Dermis microvascular lymphatic vessel endothelial cell (primary cell): ENCODE results near the gene ADARB2. TPM values are rescaled to one million over a fixed set of nuclear protein-coding genes. Genes with fewer than 3 reads are reported as not detected.
"Not testable (repeated sequence)": the region's sequence is repeated elsewhere in the genome, so short reads cannot be mapped to it uniquely, and the experiment has no call there.

Experiments
- DNase-seq, 2 donors: peaks; one replicate each; pipeline versions ENCODE4 v3.0.0 to v3.0.0-alpha.2; 2010; ENCODE audit warnings: low read depth in 2 of 2
- total RNA-seq: library from RNA; depleted of rRNA; stranded (reverse); fragments of >200 nt; gene quantifications from 2 replicates; pipeline ENCODE4 v1.2.1, GENCODE V29; 2014

ADARB2 gene
- total RNA-seq, 1 donor from 2014 or later = not detected

GRCh38 chr10:1468811-1469210 is 268.5 kb downstream of the ADARB2 start:
- no peak for DNase-seq

GRCh38 chr10:1467334-1468076 is 269.8 kb downstream of the ADARB2 start:
- DNase-seq = no peak

GRCh38 chr10:1465993-1466764 is 271.1 kb downstream of the ADARB2 start:
- no peak for DNase-seq

- DNase-seq = no peak
Measured at GRCh38 chr10:1465418-1465911, 271.9 kb downstream of the ADARB2 start.

- no peak for DNase-seq
Measured at GRCh38 chr10:1464881-1465417, 272.4 kb downstream of the ADARB2 start.

GRCh38 chr10:1463971-1464370 is 273.4 kb downstream of the ADARB2 start:
- not testable (repeated sequence) for DNase-seq

GRCh38 chr10:1462994-1463633 is 274.2 kb downstream of the ADARB2 start:
- no peak for DNase-seq

GRCh38 chr10:1462521-1462920 is 274.8 kb downstream of the ADARB2 start:
- DNase-seq = no peak

GRCh38 chr10:1462032-1462431 is 275.3 kb downstream of the ADARB2 start:
- no peak for DNase-seq

GRCh38 chr10:1461016-1461415 is 276.3 kb downstream of the ADARB2 start:
- DNase-seq = no peak

- not testable (repeated sequence) for DNase-seq
Measured at GRCh38 chr10:1459664-1460063, 277.7 kb downstream of the ADARB2 start.

- DNase-seq = no peak
Measured at GRCh38 chr10:1454951-1455350, 282.4 kb downstream of the ADARB2 start.

GRCh38 chr10:1454428-1454827 is 282.9 kb downstream of the ADARB2 start:
- DNase-seq = no peak

- DNase-seq = no peak
Measured at GRCh38 chr10:1452777-1453176, 284.5 kb downstream of the ADARB2 start.

GRCh38 chr10:1451941-1452340 is 285.4 kb downstream of the ADARB2 start:
- no peak for DNase-seq

- DNase-seq = no peak
Measured at GRCh38 chr10:1451362-1451888, 285.9 kb downstream of the ADARB2 start.

GRCh38 chr10:1449572-1450205 is 287.6 kb downstream of the ADARB2 start:
- no peak for DNase-seq

GRCh38 chr10:1449021-1449420 is 288.3 kb downstream of the ADARB2 start:
- DNase-seq = no peak

GRCh38 chr10:1448252-1448930 is 288.9 kb downstream of the ADARB2 start:
- no peak for DNase-seq

GRCh38 chr10:1444826-1445225 is 292.5 kb downstream of the ADARB2 start:
- DNase-seq = no peak

- no peak for DNase-seq
Measured at GRCh38 chr10:1440897-1441296, 296.4 kb downstream of the ADARB2 start.
